Neutrophil (primary cell): ENCODE results near the gene SPP1.

Experiments used
- H3K27ac ChIP-seq: fragments of 200-600 bp; sonication (generic); 2 replicates; pipeline ENCODE4 v1.5.1; 2016; ENCODE audit warnings: mild to moderate bottlenecking, moderate library complexity
- H3K27me3 ChIP-seq: fragments of 200-600 bp; sonication (generic); 2 replicates; pipeline ENCODE4 v1.6.0; 2016; ENCODE audit warnings: mild to moderate bottlenecking
- H3K36me3 ChIP-seq: fragments of 200-600 bp; sonication (generic); 2 replicates; pipeline ENCODE4 v1.5.1; 2017
- H3K4me1 ChIP-seq, 2 experiments: fragments of 200-600 bp in 1 of 2; sonication (generic) in 1 of 2; 1 replicate in 1 of 2; 2 replicates in 1 of 2; pipeline versions ENCODE4 v1.5.1 to v1.6.1; 2013 to 2016; ENCODE audit warnings: low read depth in 1 of 2, low read length in 1 of 2, mild to moderate bottlenecking in 1 of 2, moderate library complexity in 1 of 2; ENCODE audit not compliant: control insufficient read depth in 1 of 2, insufficient read depth in 1 of 2
- H3K4me3 ChIP-seq, 2 experiments: fragments of 200-600 bp in 1 of 2; sonication (generic) in 1 of 2; 1 replicate in 1 of 2; 2 replicates in 1 of 2; pipeline ENCODE4 v1.5.1; 2013 to 2016; ENCODE audit warnings: low read depth in 1 of 2, low read length in 1 of 2, mild to moderate bottlenecking in 1 of 2, moderate library complexity in 1 of 2
- H3K9me3 ChIP-seq: fragments of 200-600 bp; sonication (generic); 2 replicates; pipeline ENCODE4 v1.5.1; 2016
- TF ChIP-seq, protein P1 (sequence below): fragments of 200-600 bp; sonication (generic); IDR thresholded peaks from 2 replicates; pipeline ENCODE4 v1.5.1; 2016; ENCODE audit warnings: antibody characterized with exemption

The SPP1 gene

DNA sequence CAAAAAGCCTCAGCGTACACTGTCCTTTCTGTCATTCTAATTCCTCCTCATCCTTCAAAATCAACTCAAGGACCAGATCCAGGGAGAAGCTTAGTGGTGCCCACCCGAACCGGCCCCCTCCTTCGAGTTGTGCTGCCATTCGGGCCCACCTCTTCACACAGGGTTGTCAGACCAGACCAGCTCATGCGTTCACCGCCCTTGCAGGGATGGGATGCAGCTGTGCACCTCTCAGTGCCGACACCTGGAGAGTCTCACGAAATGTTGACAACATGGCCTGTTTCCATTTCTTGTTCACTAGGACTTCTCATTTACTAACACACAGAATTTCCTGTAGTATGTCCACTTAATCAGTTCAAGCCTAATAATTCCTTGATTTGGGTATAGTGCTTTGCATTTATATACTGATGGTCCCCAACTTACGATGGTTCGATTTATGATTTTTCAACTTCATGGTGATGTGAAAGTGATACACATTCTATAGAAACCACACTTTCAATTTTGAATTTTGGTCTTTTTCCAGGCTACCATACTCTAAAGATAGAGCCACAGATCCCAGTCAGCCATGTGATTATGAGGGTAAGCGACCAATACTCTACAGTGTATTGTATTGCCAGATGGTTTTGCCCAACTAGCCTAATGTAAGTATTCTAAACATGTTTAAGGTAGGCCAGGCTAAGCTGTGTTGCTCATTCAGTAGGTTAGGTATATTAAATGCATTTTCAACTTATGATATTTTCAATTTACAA, 55.2 kb downstream of the SPP1 start:
- no peaks in the 10 kb centered on the region for H3K4me1 ChIP-seq
- H3K36me3 ChIP-seq: peaks cover 25% of the 10 kb centered on the region
- no peaks in the 10 kb centered on the region for H3K27me3 ChIP-seq
- no peaks in the 10 kb centered on the region for H3K9me3 ChIP-seq
- H3K27ac ChIP-seq: no peak overlapping the region
- TF ChIP-seq, protein P1, sequence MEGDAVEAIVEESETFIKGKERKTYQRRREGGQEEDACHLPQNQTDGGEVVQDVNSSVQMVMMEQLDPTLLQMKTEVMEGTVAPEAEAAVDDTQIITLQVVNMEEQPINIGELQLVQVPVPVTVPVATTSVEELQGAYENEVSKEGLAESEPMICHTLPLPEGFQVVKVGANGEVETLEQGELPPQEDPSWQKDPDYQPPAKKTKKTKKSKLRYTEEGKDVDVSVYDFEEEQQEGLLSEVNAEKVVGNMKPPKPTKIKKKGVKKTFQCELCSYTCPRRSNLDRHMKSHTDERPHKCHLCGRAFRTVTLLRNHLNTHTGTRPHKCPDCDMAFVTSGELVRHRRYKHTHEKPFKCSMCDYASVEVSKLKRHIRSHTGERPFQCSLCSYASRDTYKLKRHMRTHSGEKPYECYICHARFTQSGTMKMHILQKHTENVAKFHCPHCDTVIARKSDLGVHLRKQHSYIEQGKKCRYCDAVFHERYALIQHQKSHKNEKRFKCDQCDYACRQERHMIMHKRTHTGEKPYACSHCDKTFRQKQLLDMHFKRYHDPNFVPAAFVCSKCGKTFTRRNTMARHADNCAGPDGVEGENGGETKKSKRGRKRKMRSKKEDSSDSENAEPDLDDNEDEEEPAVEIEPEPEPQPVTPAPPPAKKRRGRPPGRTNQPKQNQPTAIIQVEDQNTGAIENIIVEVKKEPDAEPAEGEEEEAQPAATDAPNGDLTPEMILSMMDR: no peak
- H3K4me3 ChIP-seq: no peak overlapping the region
